DLD1 (cell line): ENCODE data around the gene CKS1B.
"Not testable (repeated sequence)": the region's sequence is repeated elsewhere in the genome, so short reads cannot be mapped to it uniquely, and the experiment has no call there.

Source experiments
- in situ Hi-C: cut with HindIII; loops from 2 replicates; pipeline ENCODE4 v1.10.0; 2017; ENCODE audit warnings: low sequenced_read_pairs

CKS1B gene

DNA sequence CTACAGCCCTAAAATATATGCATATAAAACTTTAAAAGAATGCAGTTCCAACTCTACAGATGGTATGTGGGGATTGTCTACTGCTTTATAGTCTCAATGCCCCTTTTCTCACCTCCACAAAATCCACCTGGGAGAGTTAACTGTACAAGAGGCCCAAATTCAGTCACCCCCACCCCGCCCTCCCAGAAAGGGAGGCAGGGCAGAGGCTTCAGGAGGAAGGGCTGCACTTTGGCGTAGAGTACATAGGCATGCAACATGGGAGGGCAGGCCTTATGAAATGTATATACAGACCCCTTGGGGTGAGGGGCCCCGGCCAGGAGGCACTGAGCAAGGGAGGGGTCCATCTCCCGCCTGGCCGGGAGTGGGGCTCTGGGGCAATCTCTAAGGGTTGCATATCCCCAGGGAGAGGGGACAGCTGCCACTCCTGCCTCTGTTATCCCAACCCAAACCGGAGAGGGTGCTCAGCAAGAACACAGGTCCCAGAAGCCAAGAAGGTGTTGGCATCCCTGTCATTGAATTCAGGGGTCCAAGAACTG lies 11.6 kb upstream of the CKS1B start:
- in situ Hi-C loops: no loop called here

DNA sequence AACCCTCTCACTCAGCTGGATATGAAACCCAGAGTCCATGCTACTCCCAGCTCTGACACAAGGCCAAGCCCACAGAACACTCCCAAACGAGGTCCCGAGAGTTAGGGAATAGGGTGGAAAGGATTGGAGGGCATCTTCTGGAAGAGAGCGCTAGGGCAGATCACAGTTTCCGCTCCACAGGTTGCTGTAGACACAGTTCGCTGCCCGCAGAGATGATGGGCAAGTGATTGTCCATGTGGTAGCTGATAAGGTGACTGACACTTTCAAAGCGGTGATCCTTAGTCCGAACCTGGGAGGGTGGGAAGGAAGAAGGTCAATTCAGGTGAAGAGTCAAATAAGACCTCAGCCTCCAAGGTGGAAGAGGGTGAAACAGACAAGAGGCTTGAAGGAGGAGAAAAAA lies 10.8 kb upstream of the CKS1B start:
- in situ Hi-C loops: no loop called here

DNA sequence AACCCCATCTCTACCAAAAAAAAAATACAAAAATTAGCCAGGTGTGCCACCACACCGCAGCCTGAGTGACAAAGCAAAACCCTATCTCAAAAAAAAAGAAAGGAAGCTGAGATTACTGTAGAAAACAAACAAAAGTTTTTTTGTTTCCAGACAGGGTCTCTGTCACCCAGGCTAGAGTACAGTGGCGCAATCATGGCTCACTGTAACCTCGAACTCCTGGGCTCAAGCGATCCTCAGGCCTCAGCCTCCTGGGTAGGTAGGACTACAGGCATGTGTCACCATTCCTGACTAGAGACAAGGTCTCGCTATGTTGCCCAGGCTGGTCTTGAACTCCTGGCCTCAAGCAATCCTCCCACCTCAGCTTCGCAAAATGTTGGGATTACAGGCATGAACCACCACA lies 10.1 kb upstream of the CKS1B start:
- in situ Hi-C loops: no loop called here

DNA sequence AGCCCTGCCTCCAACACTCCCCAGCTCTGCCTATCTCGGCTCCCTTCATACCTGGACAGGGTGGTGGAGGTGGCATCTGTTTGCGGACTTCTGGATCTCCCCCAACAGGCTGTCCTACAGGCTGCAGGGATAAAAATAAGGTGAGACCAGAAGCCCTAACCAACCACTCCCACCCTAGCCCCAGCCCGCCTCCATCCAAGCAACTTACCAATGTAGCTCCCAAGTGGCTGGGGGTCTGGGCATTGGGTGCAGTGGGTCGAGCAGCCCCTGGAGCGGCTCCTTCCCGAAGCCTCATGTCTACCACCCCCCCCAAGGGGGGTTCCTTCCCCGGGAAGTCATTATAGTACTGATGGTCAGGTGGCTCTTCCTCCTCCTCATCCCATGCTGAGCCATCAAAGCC lies 8.4 kb upstream of the CKS1B start:
- in situ Hi-C loops: no loop called here

DNA sequence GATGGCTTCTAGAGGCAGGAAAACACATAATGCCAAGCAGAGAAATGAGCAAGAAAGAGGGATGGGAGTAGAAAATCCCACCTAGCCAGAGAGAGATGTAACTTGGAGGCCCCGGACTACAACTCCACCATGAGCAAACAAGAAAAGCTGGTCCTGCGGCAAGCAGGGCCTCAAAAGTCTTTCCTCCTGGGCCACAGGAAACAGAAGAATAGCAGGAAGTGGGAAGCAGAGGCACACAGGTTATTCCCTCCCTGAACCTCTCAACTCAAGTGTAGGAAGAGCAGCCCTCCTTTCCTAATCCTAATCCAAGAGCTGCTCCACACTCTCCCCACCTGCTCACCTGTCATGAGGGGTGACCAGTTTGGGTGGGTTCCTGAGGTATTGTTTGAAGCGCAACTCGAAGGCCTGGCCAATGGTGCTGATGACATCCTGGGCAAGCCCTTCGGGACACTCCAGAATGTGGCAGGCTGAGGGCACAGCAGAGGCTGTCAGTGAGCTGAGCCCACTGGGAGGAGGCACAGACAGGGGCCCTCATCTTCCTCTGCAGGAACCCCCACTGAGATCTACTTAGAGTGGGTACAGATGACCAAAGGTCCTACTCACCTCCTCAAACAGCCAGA lies 7.0 kb upstream of the CKS1B start:
- in situ Hi-C loops: no loop called here

DNA sequence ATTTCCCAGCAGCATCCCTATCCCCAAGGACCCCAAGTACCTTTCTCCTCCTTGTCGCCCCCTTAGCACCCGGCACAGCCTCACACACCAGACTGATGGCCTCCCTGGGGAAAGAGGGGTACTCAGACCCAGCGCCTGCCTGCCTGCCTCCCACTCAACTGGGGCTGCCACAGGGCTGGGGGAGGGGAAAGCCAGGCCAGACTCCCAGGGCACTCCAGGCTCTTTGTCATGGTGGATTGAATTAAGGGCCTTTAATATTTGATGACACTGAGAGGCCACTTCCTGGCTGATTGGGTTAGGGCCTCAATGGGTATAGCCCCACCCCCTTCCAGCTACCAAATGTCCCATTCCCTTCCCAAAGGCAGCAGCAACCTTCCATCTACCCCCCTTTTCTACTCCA lies 5.8 kb upstream of the CKS1B start:
- in situ Hi-C loops: no loop called here

DNA sequence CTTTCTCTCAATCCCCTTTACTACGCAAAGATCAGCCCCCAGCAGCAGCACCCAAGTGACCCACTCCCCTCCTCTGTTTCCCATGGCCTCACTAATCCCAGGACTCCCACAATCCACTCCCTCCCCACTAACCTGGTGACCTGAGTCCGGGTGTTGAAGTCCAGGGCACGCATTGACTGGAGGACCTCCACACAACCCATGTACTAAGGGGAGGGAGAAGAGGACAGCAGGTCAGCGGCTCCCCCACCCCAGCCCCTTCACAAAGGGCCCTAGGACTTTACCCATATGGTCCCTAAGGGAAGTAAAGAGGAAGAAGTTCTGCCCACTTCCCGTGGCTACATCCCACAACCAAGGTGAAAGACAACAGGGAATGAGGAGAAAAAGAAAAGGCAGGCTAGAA lies 5.2 kb upstream of the CKS1B start:
- in situ Hi-C loops: no loop called here

DNA sequence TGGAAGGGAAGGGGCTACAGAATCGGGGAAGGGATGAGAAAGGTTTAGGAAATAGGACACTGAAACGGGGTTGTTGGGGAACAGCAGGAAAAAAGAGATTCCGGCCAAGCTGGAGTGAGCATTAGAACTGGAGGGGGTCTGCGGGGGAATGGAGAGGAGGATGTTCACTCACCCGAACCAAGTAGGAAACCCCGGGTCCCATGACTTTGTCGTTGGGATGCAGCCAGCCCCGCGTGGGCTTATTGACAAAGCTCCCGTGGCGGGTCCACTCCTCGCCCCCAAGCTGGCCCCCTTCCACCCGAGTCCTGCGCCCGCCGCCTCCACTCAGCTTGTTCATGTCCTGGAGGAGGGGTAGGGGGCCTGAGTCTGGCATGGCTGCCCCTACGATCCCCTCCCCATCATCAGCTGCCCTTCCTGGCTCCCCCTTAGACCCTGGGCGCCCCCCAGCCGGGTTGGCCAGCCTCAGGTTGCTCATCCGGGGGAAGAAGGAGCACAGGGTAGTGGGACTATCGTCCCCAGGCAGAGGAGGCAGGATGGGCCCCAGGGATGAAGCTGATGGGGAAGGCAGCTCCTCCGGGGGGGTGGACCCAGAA lies 4.5 kb upstream of the CKS1B start:
- in situ Hi-C loops: no loop called here

DNA sequence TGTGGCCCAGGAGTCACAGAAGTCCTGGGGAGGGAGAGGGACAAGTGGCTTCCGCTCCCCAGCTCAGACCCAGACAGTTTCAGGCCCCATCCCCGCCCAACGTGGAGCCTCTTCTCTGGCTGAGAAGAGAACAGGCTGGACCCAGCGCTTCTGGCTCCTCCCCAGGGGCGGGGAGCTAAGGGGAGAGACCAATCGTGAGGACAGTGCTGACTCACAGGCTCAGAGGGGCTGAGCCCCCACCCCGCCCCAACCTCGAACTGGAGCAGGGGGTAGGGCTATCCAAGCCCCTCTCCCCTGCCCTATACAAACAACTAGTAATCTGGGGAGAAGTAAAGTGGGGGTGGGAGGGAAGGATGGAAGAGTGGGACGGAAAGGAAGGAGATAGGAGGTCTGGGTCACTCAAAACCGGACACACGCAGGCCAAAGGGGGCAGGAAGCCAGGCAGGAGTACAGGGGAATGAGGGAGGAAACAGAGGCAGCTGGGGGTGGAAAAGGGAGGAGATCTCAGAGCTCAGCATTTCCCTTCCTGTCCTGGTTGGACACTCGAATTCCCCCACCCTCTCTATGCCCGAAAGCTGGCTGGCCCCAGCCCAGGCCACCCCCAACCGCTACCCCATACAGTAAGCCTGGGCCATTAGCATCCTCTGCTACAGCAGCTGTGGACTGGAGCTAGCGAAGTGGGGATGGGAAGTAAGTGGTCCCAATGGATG lies 3.7 kb upstream of the CKS1B start, which contains the start of gene SHC1:
Gene SHC1 (minus strand): TSS at position 117 of the 710 bp plus-strand sequence. CDS start 221 bp downstream, outside the sequence.
- in situ Hi-C loops: no loop called here

DNA sequence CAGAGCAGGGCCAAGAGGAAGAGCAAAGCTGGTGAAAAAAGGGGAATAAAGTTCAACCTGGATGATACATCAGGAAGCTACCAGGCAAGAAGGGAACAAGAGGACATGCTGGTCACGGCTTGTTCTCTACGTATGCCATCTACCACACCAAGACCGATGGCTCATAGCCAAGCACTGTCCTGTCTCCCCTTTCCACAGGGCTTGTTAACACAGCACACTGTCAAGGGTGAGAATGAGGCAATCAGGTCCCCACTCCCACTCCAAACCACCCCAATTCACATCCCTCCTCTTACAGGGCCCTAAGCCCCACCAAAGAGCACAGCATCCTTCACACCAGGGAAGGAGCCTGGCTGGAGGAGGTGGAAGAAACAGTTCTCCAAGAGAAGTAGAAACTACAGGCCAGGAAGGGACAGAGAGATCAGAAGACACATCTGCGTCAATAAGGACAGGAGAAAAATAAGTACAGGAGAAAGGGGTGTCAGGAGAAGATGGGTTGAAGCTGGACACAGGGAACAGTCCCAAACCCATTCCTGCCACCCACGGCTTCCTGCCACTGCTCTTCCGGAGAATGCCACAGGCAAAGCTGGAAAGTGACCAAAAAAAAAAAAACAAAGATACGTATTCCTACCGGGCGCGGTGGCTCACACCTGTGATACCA lies 3.0 kb upstream of the CKS1B start:
- in situ Hi-C loops: no loop called here

DNA sequence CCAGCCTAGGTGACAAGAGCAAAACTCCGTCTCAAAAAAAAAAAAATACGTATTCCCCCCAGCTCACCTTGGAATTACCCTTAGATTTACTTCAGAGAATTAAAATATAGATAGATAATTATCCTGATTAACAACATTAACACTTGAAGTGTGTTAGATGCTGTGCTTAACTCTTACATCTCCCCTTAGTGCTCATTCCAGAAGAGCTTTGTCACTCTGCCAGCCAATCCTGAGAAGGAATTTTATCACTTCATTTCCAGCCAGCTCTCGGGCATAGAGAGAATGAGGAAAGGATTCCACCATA lies 2.3 kb upstream of the CKS1B start:
- in situ Hi-C loops: no loop called here

DNA sequence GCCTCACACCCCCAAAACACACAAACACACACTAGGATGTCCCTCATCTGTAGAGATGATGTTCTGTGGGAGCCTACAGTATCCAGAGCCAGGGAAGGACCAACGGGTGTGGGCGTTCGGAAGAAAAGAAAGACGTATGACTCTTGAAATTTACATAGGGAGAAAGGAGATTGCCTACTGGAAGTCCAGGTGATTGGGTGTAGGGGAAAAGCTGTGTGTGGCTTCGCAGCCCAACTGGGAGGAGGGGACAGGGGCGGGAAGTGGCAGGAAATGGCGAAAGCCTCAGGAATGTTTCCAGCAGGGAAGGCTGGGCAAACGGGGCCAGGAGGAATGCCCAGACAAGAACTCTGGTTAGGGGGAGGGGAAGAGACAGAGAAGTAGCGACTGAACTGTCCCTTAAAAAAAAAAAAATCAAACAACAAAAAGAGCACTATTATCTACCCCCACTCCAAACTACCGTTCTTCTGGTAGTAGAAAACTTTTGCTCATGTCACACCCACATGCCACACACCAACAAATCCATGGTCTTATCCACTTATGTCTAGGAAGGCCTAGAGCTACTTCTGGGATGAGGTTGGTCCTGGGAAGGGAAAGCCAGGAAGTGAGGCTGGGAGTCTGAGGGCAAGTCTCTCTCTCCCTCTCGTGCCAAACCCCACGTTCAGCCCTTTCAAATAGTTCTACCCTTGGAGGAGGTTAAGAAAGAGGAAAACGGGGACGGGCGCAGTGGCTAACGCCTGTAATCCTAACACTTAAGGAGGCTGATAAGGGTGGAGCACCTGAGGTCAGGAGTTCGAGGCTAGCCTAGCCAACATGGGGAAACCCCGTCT lies 1.8 kb upstream of the CKS1B start:
- in situ Hi-C loops: no loop called here

DNA sequence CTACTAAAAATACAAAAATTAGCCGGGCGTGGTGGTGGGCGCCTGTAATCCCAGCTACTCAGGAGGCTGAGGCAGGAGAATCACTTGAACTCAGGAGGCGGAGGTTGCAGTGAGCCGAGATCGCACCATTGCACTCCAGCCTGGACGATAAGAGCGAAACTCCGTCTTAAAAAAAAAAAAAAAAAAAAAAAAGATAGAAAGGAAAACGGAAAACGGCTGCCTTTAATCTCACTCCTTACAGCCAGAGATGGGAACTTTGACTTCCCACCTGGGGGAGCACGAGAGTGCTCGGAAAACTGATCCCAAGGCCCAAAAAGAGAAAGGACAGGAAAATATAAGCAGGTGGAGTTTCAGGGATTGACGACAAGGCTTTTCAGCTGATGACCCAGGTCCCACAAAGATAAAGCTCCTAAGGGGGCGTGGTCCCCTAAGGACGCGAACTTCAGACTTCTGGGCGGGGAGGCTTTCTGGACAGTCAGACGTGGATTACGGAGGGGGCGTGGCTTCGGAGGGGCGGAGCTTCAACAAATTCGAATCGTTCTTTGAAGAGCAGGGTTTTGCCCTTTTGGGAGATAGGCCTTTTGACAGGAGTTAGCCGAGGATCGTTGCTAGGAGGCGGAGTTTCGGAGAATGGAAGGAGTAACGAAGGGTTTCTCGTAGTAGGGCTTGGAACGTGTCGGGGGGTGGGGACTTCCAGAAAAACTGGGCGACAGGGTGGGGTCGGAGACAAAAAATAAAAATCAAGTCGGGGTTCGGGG lies 958 bp upstream of the CKS1B start:
- in situ Hi-C loops: no loop called here

DNA sequence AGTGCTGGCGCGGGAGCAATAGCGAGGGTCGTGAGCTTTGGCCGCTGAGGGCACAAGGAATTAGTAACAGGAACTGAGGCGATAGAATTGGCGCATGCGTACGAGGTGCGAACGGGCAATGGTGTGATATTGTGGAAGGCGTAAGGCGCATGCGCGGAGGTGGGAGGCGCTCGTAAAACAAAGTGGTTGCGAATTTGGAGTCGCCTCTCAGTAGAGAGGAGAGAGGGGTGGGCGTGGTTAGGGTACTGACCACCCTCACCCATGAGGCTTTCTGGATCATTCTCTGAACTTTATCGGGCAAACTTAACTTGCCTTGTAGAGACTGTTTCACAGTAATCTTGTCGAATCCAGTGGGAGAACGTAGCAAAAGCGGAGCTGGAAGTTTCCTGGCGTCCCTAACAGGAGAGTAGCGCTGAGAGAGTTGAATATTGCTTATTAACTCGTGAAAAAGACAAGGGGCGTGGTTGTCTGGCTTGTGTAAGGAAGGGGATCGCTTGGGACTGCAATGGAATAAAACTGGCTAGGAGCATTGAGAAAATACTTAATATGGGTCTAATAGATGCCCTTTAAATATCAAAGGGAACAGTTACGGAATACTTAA lies 427 bp downstream of the CKS1B start:
- in situ Hi-C loops: no loop called here

DNA sequence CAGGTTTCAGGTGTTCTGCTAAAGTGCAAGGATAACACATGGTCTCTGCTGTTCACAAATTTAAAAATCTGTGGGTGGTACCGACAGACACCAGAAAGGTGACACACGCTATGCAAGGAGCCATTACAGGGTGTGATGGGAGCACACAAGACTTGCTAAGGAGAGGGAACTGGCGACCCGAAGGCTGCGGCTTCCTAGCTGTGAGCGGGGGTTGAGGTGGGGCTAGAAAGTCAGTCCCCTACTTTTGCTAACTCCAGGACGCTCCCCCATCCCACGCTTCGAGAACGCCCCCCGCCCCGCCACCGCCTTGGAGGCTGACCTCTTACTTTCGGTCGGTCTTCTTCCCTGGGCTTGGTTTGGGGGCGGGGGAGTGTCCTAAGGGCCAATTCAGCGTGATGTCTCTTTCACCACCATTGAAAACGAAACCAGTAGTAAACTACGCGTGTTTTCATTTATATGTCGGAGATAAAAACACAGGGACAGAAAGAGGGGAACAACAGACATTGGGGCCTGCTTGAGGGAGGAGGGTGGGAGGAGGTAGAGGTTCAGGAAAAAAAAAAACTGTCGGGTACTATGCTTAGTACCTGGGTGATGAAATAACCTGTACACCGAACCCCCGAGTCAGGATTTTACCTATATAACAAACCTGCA lies 1.1 kb downstream of the CKS1B start:
- in situ Hi-C loops: no loop called here

DNA sequence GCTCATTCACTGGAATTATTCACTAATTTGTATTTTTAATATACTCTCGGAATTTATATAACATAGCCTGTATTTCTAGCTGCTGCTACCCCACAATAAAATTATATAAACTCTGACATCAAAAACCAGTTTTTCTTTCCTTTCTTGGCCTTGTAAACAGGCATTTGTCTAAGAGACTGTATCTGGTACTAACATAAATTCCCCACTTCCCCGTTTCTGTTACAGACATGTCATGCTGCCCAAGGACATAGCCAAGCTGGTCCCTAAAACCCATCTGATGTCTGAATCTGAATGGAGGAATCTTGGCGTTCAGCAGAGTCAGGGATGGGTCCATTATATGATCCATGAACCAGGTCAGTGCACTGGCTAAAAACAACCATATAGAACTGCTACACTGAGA lies 3.3 kb downstream of the CKS1B start:
- in situ Hi-C loops: not testable (repeated sequence)

DNA sequence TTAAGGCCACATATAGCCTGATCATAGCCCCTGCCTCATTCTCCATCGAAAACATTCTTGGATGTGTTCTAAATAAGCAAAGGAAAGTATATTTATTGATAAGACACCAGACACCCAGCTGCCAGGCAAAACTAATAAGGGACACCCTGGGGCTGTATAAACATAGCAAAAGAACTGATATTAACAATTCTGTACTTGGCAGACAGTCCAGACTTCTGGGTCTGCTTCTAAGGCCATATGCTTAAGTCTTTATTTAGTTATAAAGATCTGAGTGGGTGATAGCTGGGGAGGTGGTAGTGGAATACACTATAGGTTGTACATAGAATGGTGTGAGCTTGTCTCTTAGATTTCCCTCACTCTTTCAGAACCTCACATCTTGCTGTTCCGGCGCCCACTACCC lies 3.9 kb downstream of the CKS1B start:
- in situ Hi-C loops: no loop called here

DNA sequence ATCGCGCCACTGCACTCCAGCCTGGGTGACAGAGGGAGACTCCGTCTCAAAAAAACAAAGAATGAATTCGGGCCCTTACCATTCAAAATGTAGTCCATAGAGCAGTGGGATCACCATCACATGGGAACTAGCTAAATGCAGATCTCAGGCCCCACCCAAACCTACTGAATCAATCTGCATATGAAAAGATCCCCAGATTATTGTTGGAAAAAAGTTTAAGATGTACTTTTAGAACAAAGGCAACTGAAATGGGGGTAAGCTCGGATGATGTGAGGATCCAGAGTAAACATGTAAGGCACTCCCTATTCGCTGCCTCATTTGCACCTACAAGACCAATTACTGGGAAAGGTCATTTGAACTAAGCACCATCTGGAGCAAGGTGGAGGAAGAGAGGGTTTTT lies 7.9 kb downstream of the CKS1B start:
- in situ Hi-C loops: no loop called here

DNA sequence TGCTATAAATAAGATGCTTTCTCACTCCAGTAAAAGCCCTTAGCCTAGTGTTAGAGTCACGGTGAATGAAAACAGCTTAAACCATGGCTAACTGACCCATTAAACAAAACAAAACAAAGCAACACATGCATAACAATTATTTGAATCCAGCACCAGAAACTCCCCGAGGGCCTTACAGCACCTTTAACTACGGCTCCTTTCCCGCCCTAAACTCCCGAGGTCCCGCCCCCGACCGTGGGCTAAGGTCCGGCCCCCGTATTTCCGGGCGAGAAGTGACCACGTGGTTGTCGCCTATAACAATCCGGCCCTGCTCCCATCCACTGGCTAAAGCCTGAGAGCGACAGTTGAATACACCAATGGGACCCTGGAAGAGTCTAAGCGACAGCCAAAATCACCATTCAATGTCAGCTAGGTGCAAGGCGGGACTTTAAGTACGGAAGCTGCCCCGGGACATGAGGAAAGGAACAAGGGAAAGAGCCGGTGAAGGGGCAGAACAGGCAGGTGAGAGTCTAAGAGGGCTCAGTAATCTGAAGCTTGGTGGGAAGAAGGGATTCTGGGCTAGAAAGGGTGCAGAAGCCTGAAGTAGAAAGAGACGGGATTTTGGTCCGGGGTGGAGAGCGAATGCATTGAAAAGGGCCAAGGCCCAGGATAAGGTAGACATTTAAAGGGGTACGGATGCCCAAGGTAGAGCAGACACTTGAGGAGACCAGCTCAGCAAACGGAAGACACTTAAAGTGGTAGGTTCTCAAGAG lies 8.6 kb downstream of the CKS1B start, which contains the start of gene FLAD1:
Gene FLAD1 (plus strand): TSS at position 448 of the 752 bp plus-strand sequence. CDS start 351 bp downstream, outside the sequence.
- in situ Hi-C loops: no loop called here
